ENCODE measurements around the gene SNX32. TPM values are rescaled to one million over a fixed set of nuclear protein-coding genes. Genes with fewer than 3 reads are reported as not detected.
A peak's percentile ranks its signal among the peaks of the same experiment; 100 is the strongest.

Gene SNX32
- total and polyA plus RNA-seq, 9 of the 15 experiments (the other 6 are each of a cell fraction or from before 2014, with no cell fraction given), result 0.03 TPM; not detected in 7

GRCh38 chr11:65891219-65892136 is 57.7 kb downstream of the SNX32 start (continued):
- TF ChIP-seq ASH1L (IDR thresholded peaks at IDR 0.05; ENCODE audit: borderline replicate concordance, low read depth, partially characterized antibody) (no peak), AFF1 (IDR thresholded peaks at IDR 0.05; ENCODE audit: low read depth in 1 of 2, partially characterized antibody in 2 of 2) (no peak), SAFB (IDR thresholded peaks at IDR 0.05; ENCODE audit: borderline replicate concordance, low read depth, low read length) (peak; percentile 33; the same call in 1 of the 2 replicates), FUS (optimal IDR thresholded peaks at IDR 0.05; ENCODE audit: low read depth, low read length) (no peak), ZNF655 (CRISPR knock-in tag; IDR thresholded peaks at IDR 0.05) (no peak), CBX8 (IDR thresholded peaks at IDR 0.05; ENCODE audit: borderline replicate concordance, extremely low read depth, low read depth, low read length, poor library complexity, severe bottlenecking) (no peak), HNRNPH1 (optimal IDR thresholded peaks at IDR 0.05; ENCODE audit: low read depth, low read length) (no peak), ZNF639 (CRISPR knock-in tag; conservative IDR thresholded peaks at IDR 0.05 in 1 of 2, IDR thresholded peaks at IDR 0.05 in 1 of 2) (no peak), PHF20 (IDR thresholded peaks at IDR 0.05; ENCODE audit: partially characterized antibody) (no peak), FOXK1 (CRISPR knock-in tag; IDR thresholded peaks at IDR 0.05; ENCODE audit: borderline replicate concordance) (no peak), EZH2 (IDR thresholded peaks at IDR 0.05; ENCODE audit: borderline replicate concordance, low read depth, low read length) (no peak), ZMIZ1 (IDR thresholded peaks at IDR 0.05; ENCODE audit: low read depth in 2 of 2, low read length in 2 of 2) (no peak; a peak in 1 of 4 replicates), ZNF253 (CRISPR knock-in tag; conservative IDR thresholded peaks at IDR 0.05) (no peak)
